Measurements from ENCODE around the gene F8.

Gene F8

DNA sequence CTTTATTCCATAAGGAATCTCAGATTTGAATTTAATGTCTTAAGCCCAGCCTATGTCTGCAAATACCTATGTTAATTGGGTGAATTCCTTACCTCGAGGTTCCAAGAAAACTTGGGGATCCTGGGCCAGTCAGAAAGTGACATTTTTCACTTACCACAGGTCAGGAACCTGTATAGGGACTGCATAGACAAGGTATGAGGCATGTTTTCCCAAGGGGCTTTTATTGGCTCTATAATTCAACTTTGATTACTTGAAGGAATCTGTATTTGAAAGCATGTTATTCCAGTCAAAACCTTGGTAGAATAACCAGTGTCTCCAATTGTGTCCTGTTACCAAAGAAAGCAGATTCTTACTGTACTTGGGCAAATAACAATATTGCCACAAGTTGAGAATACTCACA, 208.7 kb downstream of the F8 start:
- no peak for DNase-seq (ENCODE audit: low spot score)

DNA sequence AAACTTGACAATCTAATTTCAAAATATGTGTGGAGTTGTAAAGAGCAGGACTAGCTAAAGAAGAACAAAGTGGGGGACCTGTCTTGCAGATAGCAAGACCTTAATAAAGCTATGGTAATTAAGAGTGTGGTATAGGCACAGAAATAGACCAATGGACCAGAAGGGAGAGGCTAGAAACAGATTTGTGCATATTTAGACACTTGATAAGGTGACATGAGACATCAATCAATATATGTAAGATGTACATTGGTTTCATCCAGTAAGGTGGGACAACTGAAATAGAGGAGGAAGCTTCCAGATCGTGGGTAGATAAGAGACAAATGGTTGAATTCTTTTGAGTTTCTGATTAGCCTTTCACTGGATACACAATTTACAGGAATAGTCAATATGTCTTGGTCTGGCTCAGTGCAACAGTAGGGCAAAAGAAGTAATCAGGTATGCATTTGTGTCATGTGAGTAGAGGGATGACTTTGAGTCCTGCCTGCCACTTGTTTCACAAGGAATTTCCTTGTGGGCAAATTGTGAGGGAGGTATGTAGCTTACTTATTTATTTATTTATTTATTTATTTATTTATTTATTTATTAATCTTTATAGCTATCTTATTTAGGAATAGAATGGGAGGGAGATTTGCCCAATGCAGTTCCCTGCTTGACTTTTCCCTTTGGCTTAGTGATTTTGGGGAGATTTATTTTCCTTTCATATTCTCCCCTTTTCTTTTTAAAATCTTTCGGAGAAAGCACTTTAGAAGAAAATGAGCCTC, 210.0 kb downstream of the F8 start:
- DNase-seq (ENCODE audit: low spot score), result no peak

DNA sequence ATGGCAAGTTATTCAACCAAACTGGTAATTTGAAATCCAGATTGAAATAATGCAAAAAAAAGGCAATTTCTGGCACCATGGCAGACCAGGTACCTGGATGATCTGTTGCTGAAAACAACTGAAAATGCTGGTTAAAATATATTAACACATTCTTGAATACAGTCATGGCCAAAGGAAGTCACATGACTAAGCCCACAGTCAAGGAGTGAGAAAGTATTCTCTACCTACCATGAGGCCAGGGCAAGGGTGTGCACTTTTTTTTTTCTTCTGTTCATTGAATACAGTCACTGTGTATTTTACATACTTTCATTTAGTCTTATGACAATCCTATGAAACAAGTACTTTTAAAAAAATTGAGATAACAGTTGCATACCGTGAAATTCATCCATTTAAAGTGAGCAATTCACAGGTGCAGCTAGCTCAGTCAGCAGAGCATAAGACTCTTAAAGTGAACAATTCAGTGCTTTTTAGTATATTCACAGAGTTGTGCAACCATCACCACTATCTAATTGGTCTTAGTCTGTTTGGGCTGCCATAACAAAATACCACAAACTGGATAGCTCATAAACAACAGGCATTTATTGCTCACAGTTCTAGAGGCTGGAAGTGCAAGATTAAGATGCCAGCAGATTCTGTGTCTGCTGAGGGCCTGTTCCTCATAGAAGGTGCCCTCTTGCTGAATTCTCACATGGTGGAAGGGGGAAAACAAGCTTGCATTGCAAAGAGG, 212.4 kb downstream of the F8 start:
- DNase-seq (ENCODE audit: low spot score), result no peak

GRCh38 chrX:154806837-154807501, 215.6 kb downstream of the F8 start:
- no peak for DNase-seq (ENCODE audit: low spot score)

DNA sequence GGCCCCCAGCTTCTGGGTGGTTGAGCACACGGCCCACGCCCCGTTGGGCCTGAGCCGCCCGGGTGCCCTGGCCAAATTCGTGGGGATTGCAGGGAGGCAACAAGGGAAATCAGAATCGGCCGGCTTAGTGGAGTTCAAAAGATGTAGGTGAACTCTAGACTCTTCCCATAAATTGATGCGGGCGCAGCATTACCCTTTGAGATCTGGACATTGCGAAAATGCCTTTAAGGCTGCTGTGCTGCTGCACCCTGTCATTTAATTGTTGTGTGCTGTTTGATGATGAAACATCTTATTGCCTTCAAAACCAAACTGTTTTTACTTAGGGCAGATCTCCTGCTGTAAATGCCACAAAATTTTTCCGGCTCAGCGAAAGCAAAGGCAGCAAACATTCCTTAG, 216.8 kb downstream of the F8 start:
- no peak for DNase-seq (ENCODE audit: low spot score)

- DNase-seq (ENCODE audit: low spot score), result peak; percentile 42
Measured at GRCh38 chrX:154804957-154805695, 217.4 kb downstream of the F8 start, which contains the start of gene MPP1. Gene MPP1, minus strand, starts transcription at chrX:154805485. Its CDS starts 112 bp downstream, at chrX:154805373.

GRCh38 chrX:154804261-154804956, 218.1 kb downstream of the F8 start:
- DNase-seq (ENCODE audit: low spot score), result no peak

DNA sequence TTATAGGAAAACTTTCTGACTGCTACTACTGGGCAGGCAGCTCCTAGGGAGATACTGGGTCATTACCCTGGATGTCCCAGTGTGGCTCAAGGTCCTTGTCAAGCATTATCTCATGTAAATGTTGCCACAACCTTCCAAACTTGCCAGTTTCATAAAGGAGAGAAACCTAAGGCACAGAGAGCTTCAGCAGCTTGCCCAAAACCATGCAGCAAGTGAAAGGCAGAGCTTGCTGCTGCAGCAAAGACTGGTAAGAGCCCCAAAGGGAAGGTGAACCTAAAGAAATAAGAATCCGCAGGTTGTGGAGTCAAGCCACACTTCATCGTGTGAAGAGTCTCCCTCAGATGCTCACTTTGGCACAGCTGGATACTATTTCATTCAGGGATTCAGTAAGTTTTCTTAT, 219.6 kb downstream of the F8 start:
- DNase-seq (ENCODE audit: low spot score), result no peak

GRCh38 chrX:154800478-154801210, 221.9 kb downstream of the F8 start:
- no peak for DNase-seq (ENCODE audit: low spot score)

DNA sequence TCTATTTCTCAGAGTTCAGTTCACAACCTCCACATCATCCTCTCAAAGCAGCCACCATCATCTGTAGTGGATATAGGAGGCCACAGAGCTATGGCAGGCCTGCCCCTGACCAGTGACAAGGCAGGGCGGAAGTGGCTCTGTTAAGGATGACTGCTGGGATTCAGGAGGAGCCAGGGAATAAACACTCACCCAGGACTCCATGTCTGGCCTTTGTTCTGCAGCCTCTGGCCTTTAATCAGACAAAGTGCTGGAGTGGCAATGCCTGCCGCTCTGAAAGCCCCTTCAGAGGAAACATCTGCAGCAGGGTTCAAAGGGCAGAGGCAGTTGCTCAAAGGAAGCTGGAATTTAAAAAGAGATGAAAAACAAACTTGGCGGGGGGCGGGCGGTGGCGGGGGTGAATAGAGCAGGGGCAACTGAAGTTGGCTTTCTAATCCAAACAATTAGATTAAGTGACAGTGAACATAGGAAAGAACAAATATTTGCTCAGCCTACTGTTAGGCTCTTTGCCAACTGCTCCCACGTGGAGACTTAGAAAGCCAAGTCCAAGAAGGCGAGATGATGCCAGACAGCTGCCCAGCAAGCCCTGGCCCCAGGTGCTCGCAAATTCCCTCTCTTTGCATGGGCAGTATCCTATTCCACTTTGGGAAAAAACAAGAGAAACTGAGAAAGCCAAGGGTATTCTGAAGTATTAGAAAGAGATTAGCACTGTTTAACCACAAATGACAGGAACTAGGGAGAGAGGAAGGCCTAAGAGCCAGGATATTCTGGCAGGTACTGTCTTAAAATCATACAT, 222.8 kb downstream of the F8 start:
- DNase-seq (ENCODE audit: low spot score), result no peak

GRCh38 chrX:154797006-154797405, 225.5 kb downstream of the F8 start:
- no peak for DNase-seq (ENCODE audit: low spot score)

GRCh38 chrX:154795016-154795415, 227.5 kb downstream of the F8 start:
- no peak for DNase-seq (ENCODE audit: low spot score)

- no peak for DNase-seq (ENCODE audit: low spot score)
Measured at GRCh38 chrX:154793084-154793795, 229.3 kb downstream of the F8 start.

DNA sequence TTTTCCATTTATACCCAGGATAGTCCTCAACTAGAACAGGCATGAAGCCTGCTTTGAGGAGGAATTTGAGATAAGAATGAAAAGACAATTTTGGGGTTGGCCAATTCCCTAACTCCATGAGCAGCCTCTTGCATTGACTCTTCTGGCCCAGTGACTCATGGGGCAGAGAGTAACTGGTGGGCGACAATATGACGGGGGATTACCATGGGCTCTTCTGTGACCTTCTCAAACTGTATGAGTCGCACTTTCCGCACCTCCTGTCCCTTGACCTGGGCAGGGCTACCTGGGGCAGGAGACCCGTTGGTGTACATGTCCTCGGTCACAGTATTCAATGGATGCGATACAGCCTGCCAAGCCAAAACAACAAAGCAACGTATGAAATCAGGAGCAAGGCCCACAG, 230.6 kb downstream of the F8 start:
- no peak for DNase-seq (ENCODE audit: low spot score)

- DNase-seq (ENCODE audit: low spot score), result no peak
Measured at GRCh38 chrX:154791467-154791866, 231.1 kb downstream of the F8 start.

All from kidney capillary endothelial cell (primary cell).